Activated T-helper 2 cell treated with anti-CD3 and anti-CD28 coated beads, Interferon-gamma antibody, Interleukin-2, Interleukin-4, amounts not matched to agents 10 μg/mL and 5 μg/mL and 100 μg/mL, durations not matched to agents 14 hours and 24 hours and 36 hours (primary cell): ENCODE results near the gene AKAP13. TPM values are rescaled to one million over a fixed set of nuclear protein-coding genes. Genes with fewer than 3 reads are reported as not detected.
"Not testable (repeated sequence)": the region's sequence is repeated elsewhere in the genome, so short reads cannot be mapped to it uniquely, and the experiment has no call there.

Source experiments
- DNase-seq: peaks from one replicate; pipeline ENCODE4 v3.0.0; 2021; ENCODE audit warnings: low spot score
- H3K27ac Mint-ChIP-seq: one replicate; pipeline ENCODE4 v1.8.0; 2021; ENCODE audit warnings: mixed read lengths
- H3K27me3 Mint-ChIP-seq: one replicate; pipeline ENCODE4 v1.8.0; 2021; ENCODE audit warnings: low read depth, mixed read lengths
- H3K36me3 Mint-ChIP-seq: one replicate; pipeline ENCODE4 v1.8.0; 2021; ENCODE audit warnings: low read depth, mixed read lengths
- H3K4me1 Mint-ChIP-seq: one replicate; pipeline ENCODE4 v1.8.0; 2021; ENCODE audit warnings: low read depth, mixed read lengths
- H3K4me3 Mint-ChIP-seq: one replicate; pipeline ENCODE4 v1.8.0; 2021; ENCODE audit warnings: low read depth, mild to moderate bottlenecking, moderate library complexity, mixed read lengths
- H3K9me3 Mint-ChIP-seq: one replicate; pipeline ENCODE4 v1.8.0; 2021; ENCODE audit warnings: mixed read lengths
- intact Hi-C: fragments of 100-400 bp; cut with micrococcal nuclease; formaldehyde crosslinking; loops from one replicate; pipeline ENCODE4 v1.15.1; 2023
- total RNA-seq: library from RNA; stranded (reverse); gene quantifications from 2 replicates; pipeline ENCODE4 v1.2.3, GENCODE V29; 2022

AKAP13 gene
- total RNA-seq, 1 donor from 2014 or later = 92.1 TPM

GRCh38 chr15:85426481-85426880 lies 46.1 kb downstream of the AKAP13 start:
- H3K27me3 Mint-ChIP-seq = no peaks in the 10 kb centered on the region
- no peak for DNase-seq
- no peak overlapping the region for H3K4me3 Mint-ChIP-seq
- intact Hi-C loops = no loop called here
- H3K4me1 Mint-ChIP-seq = peaks cover 43% of the 10 kb centered on the region
- H3K27ac Mint-ChIP-seq = no peak overlapping the region
- H3K36me3 Mint-ChIP-seq = peaks cover 15% of the 10 kb centered on the region
- H3K9me3 Mint-ChIP-seq = no peaks in the 10 kb centered on the region

- DNase-seq = no peak
- Mint-ChIP-seq H3K9me3 (no peaks in the 10 kb centered on the region), H3K36me3 (peaks cover 13% of the 10 kb centered on the region), H3K27me3 (no peaks in the 10 kb centered on the region), H3K4me3 (no peak overlapping the region), H3K4me1 (peaks cover 37% of the 10 kb centered on the region), H3K27ac (no peak overlapping the region)
- intact Hi-C loops = no loop called here
Observed at GRCh38 chr15:85427286-85428028, 47.1 kb downstream of the AKAP13 start.

GRCh38 chr15:85429522-85429921 lies 49.1 kb downstream of the AKAP13 start:
- H3K36me3 Mint-ChIP-seq = peaks cover 11% of the 10 kb centered on the region
- H3K4me3 Mint-ChIP-seq = no peak overlapping the region
- H3K27ac Mint-ChIP-seq = no peak overlapping the region
- intact Hi-C loops = no loop called here
- H3K4me1 Mint-ChIP-seq = peaks cover 28% of the 10 kb centered on the region
- H3K27me3 Mint-ChIP-seq = no peaks in the 10 kb centered on the region
- H3K9me3 Mint-ChIP-seq = no peaks in the 10 kb centered on the region
- DNase-seq = no peak

- Mint-ChIP-seq H3K36me3 (peaks cover 11% of the 10 kb centered on the region), H3K4me3 (no peak overlapping the region), H3K27ac (no peak overlapping the region), H3K27me3 (no peaks in the 10 kb centered on the region), H3K9me3 (no peaks in the 10 kb centered on the region), H3K4me1 (peaks cover 24% of the 10 kb centered on the region)
- no peak for DNase-seq
- intact Hi-C loops = no loop called here
Observed at GRCh38 chr15:85430406-85431204, 50.2 kb downstream of the AKAP13 start.

GRCh38 chr15:85439996-85440395 lies 59.6 kb downstream of the AKAP13 start:
- Mint-ChIP-seq H3K27me3 (no peaks in the 10 kb centered on the region), H3K9me3 (no peaks in the 10 kb centered on the region), H3K4me1 (peaks cover 34% of the 10 kb centered on the region), H3K4me3 (no peak overlapping the region), H3K27ac (no peak overlapping the region), H3K36me3 (peaks cover 3% of the 10 kb centered on the region)
- no peak for DNase-seq
- intact Hi-C loops = no loop called here

GRCh38 chr15:85440451-85440850 lies 60.0 kb downstream of the AKAP13 start:
- Mint-ChIP-seq H3K27ac (no peak overlapping the region), H3K36me3 (peaks cover 3% of the 10 kb centered on the region), H3K4me3 (no peak overlapping the region), H3K27me3 (no peaks in the 10 kb centered on the region), H3K4me1 (peaks cover 38% of the 10 kb centered on the region), H3K9me3 (no peaks in the 10 kb centered on the region)
- intact Hi-C loops = no loop called here
- no peak for DNase-seq

GRCh38 chr15:85441854-85442253 lies 61.5 kb downstream of the AKAP13 start:
- not testable (repeated sequence) for H3K27me3 Mint-ChIP-seq, DNase-seq, H3K36me3 Mint-ChIP-seq, H3K9me3 Mint-ChIP-seq, H3K4me3 Mint-ChIP-seq, H3K27ac Mint-ChIP-seq
- intact Hi-C loops = loop anchor here (2.0 kb wide), 1 partner anchor 29 kb away; no protein-coding TSS in a partner anchor
- peaks cover 39% of the 10 kb centered on the region for H3K4me1 Mint-ChIP-seq

GRCh38 chr15:85443046-85443445 lies 62.6 kb downstream of the AKAP13 start:
- H3K27ac Mint-ChIP-seq = no peak overlapping the region
- intact Hi-C loops = loop anchor here (2.0 kb wide), 1 partner anchor 30 kb away; no protein-coding TSS in a partner anchor
- H3K4me1 Mint-ChIP-seq = peaks cover 41% of the 10 kb centered on the region
- DNase-seq = no peak
- H3K36me3 Mint-ChIP-seq = peaks cover 15% of the 10 kb centered on the region
- peaks cover 11% of the 10 kb centered on the region for H3K9me3 Mint-ChIP-seq
- no peak overlapping the region for H3K4me3 Mint-ChIP-seq
- H3K27me3 Mint-ChIP-seq = no peaks in the 10 kb centered on the region

- intact Hi-C loops = loop anchor here (2.0 kb wide), 1 partner anchor 31 kb away; no protein-coding TSS in a partner anchor
- DNase-seq = no peak
- no peak overlapping the region for H3K4me3 Mint-ChIP-seq
- peaks cover 17% of the 10 kb centered on the region for H3K9me3 Mint-ChIP-seq
- H3K27ac Mint-ChIP-seq = peak overlapping the region; percentile 66
- peaks cover 17% of the 10 kb centered on the region for H3K36me3 Mint-ChIP-seq
- H3K27me3 Mint-ChIP-seq = no peaks in the 10 kb centered on the region
- peaks cover 41% of the 10 kb centered on the region for H3K4me1 Mint-ChIP-seq
Observed at GRCh38 chr15:85443593-85444087, 63.2 kb downstream of the AKAP13 start.

- H3K36me3 Mint-ChIP-seq = peaks cover 19% of the 10 kb centered on the region
- intact Hi-C loops = no loop called here
- H3K27ac Mint-ChIP-seq = peak overlapping the region; percentile 66
- no peaks in the 10 kb centered on the region for H3K27me3 Mint-ChIP-seq
- no peak overlapping the region for H3K4me3 Mint-ChIP-seq
- peaks cover 41% of the 10 kb centered on the region for H3K4me1 Mint-ChIP-seq
- DNase-seq = no peak
- H3K9me3 Mint-ChIP-seq = peaks cover 21% of the 10 kb centered on the region
Observed at GRCh38 chr15:85444122-85444745, 63.8 kb downstream of the AKAP13 start.

- intact Hi-C loops = no loop called here
- peaks cover 32% of the 10 kb centered on the region for H3K9me3 Mint-ChIP-seq
- no peak for DNase-seq
- peaks cover 37% of the 10 kb centered on the region for H3K4me1 Mint-ChIP-seq
- no peaks in the 10 kb centered on the region for H3K27me3 Mint-ChIP-seq
- H3K27ac Mint-ChIP-seq = no peak overlapping the region
- peaks cover 31% of the 10 kb centered on the region for H3K36me3 Mint-ChIP-seq
- H3K4me3 Mint-ChIP-seq = no peak overlapping the region
Observed at GRCh38 chr15:85445361-85445760, 65.0 kb downstream of the AKAP13 start.

- no peak overlapping the region for H3K4me3 Mint-ChIP-seq
- intact Hi-C loops = no loop called here
Observed at GRCh38 chr15:85451099-85451700, 70.8 kb downstream of the AKAP13 start.

More at GRCh38 chr15:85451099-85451700, 70.8 kb downstream of the AKAP13 start:
- H3K27ac Mint-ChIP-seq = no peak overlapping the region
- no peak for DNase-seq
- H3K27me3 Mint-ChIP-seq = no peaks in the 10 kb centered on the region
- peaks cover 54% of the 10 kb centered on the region for H3K9me3 Mint-ChIP-seq
- H3K4me1 Mint-ChIP-seq = peaks cover 18% of the 10 kb centered on the region
- peaks cover 45% of the 10 kb centered on the region for H3K36me3 Mint-ChIP-seq
